HEK293 (cell line): ENCODE data around the gene ZNF562.

Experiments
- CTCF ChIA-PET: fragments of 350-600 bp; formaldehyde crosslinking; extraction: SDS; loops from one replicate; lab custom pipeline; 2021; ENCODE audit warnings: antibody characterized with exemption; lab: Yijun Ruan, JAX
- POLR2A ChIA-PET: fragments of 300-600 bp; formaldehyde crosslinking; extraction: SDS; loops from one replicate; lab custom pipeline; 2020; ENCODE audit warnings: antibody characterized with exemption, inconsistent platforms; lab: Yijun Ruan, JAX
- H3K27ac ChIP-seq: fragments of 200-500 bp; sonication (Bioruptor generic); 2 replicates; pipeline ENCODE4 v1.5.1; 2014; ENCODE audit warnings: low read depth, low read length, control low read depth, inconsistent platforms; ENCODE audit errors: extremely low read depth
- H3K36me3 ChIP-seq, 2 experiments: fragments of 200-500 bp in 1 of 2; sonication (Bioruptor generic) in 1 of 2; 1 replicate in 1 of 2; 2 replicates in 1 of 2; pipeline ENCODE4 v1.5.1; 2014 to 2017; ENCODE audit warnings: inconsistent platforms in 2 of 2, low read length in 2 of 2; ENCODE audit not compliant: control insufficient read depth in 2 of 2, insufficient read depth in 1 of 2
- H3K4me1 ChIP-seq: fragments of 200-500 bp; sonication (Bioruptor generic); 2 replicates; pipeline ENCODE4 v1.5.1; 2014; ENCODE audit warnings: mild to moderate bottlenecking, low read length, inconsistent platforms; ENCODE audit not compliant: control insufficient read depth, insufficient read depth
- H3K4me3 ChIP-seq: 2 replicates; pipeline ENCODE4 v1.5.1; 2011; ENCODE audit warnings: low read depth, mild to moderate bottlenecking, control low read depth, low read length, moderate library complexity
- H3K9me3 ChIP-seq: fragments of 200-500 bp; sonication (Bioruptor generic); 2 replicates; pipeline ENCODE4 v1.5.1; 2014; ENCODE audit warnings: low read depth, low read length, inconsistent platforms; ENCODE audit not compliant: control insufficient read depth, insufficient read depth
- CTCF ChIP-seq: fragments of 450-650 bp; formaldehyde crosslinking; IDR thresholded peaks from 2 replicates; pipeline ENCODE4 v1.5.1; 2016; ENCODE audit warnings: missing biosample characterization, missing genetic modification characterization
- KLF16 ChIP-seq: fragments of 450-650 bp; formaldehyde crosslinking; IDR thresholded peaks from 2 replicates; pipeline ENCODE4 v1.5.1; 2017; ENCODE audit warnings: missing biosample characterization, missing genetic modification characterization
- OSR2 ChIP-seq: fragments of 450-650 bp; formaldehyde crosslinking; IDR thresholded peaks from 2 replicates; pipeline ENCODE4 v1.5.1; 2016; ENCODE audit warnings: missing biosample characterization, missing genetic modification characterization
- PRDM6 ChIP-seq: fragments of 450-650 bp; formaldehyde crosslinking; IDR thresholded peaks from 2 replicates; pipeline ENCODE4 v1.5.1; 2017; ENCODE audit warnings: missing biosample characterization, missing genetic modification characterization
- REPIN1 ChIP-seq: fragments of 450-650 bp; formaldehyde crosslinking; IDR thresholded peaks from 2 replicates; pipeline ENCODE4 v1.5.1; 2017; ENCODE audit warnings: missing biosample characterization, missing genetic modification characterization, low read depth
- REST ChIP-seq: fragments of 450-650 bp; formaldehyde crosslinking; IDR thresholded peaks from 2 replicates; pipeline ENCODE4 v1.5.1; 2016; ENCODE audit warnings: missing biosample characterization, missing genetic modification characterization
- SCRT2 ChIP-seq: fragments of 450-650 bp; formaldehyde crosslinking; IDR thresholded peaks from 2 replicates; pipeline ENCODE4 v1.5.1; 2016; ENCODE audit warnings: missing biosample characterization, missing genetic modification characterization
- SP2 ChIP-seq: fragments of 450-650 bp; formaldehyde crosslinking; IDR thresholded peaks from 2 replicates; pipeline ENCODE4 v1.5.1; 2016; ENCODE audit warnings: missing biosample characterization, missing genetic modification characterization
- SP3 ChIP-seq: fragments of 450-650 bp; formaldehyde crosslinking; IDR thresholded peaks from 2 replicates; pipeline ENCODE4 v1.5.1; 2016; ENCODE audit warnings: missing biosample characterization, missing genetic modification characterization
- ZBTB17 ChIP-seq: fragments of 450-650 bp; formaldehyde crosslinking; IDR thresholded peaks from 2 replicates; pipeline ENCODE4 v1.5.1; 2016; ENCODE audit warnings: missing biosample characterization, missing genetic modification characterization
- ZBTB48 ChIP-seq: fragments of 450-650 bp; formaldehyde crosslinking; IDR thresholded peaks from 2 replicates; pipeline ENCODE4 v1.5.1; 2016; ENCODE audit warnings: missing biosample characterization, missing genetic modification characterization
- ZFHX2 ChIP-seq: fragments of 450-650 bp; formaldehyde crosslinking; conservative IDR thresholded peaks from 2 replicates; pipeline ENCODE4 v1.5.1; 2016; ENCODE audit warnings: missing biosample characterization, missing genetic modification characterization
- ZFP69B ChIP-seq: fragments of 450-650 bp; formaldehyde crosslinking; IDR thresholded peaks from 2 replicates; pipeline ENCODE4 v1.5.1; 2016; ENCODE audit warnings: missing biosample characterization, missing genetic modification characterization
- ZIC2 ChIP-seq: fragments of 450-650 bp; formaldehyde crosslinking; IDR thresholded peaks from 2 replicates; pipeline ENCODE4 v1.5.1; 2016; ENCODE audit warnings: missing biosample characterization, missing genetic modification characterization
- ZNF114 ChIP-seq: fragments of 450-650 bp; formaldehyde crosslinking; IDR thresholded peaks from 2 replicates; pipeline ENCODE4 v1.5.0; 2017; ENCODE audit warnings: missing biosample characterization, missing genetic modification characterization
- ZNF169 ChIP-seq: fragments of 450-650 bp; formaldehyde crosslinking; IDR thresholded peaks from 2 replicates; pipeline ENCODE4 v1.5.1; 2016; ENCODE audit warnings: missing biosample characterization, missing genetic modification characterization
- ZNF23 ChIP-seq: fragments of 450-650 bp; formaldehyde crosslinking; IDR thresholded peaks from 2 replicates; pipeline ENCODE4 v1.5.1; 2016; ENCODE audit warnings: missing biosample characterization, missing genetic modification characterization, borderline replicate concordance
- ZNF311 ChIP-seq: fragments of 450-650 bp; formaldehyde crosslinking; IDR thresholded peaks from 2 replicates; pipeline ENCODE4 v1.5.1; 2017; ENCODE audit warnings: missing biosample characterization, missing genetic modification characterization, borderline replicate concordance
- ZNF394 ChIP-seq: fragments of 450-650 bp; formaldehyde crosslinking; IDR thresholded peaks from 2 replicates; pipeline ENCODE4 v1.5.1; 2016; ENCODE audit warnings: missing biosample characterization, missing genetic modification characterization, mild to moderate bottlenecking, moderate library complexity, borderline replicate concordance
- ZNF398 ChIP-seq: fragments of 450-650 bp; formaldehyde crosslinking; IDR thresholded peaks from 2 replicates; pipeline ENCODE4 v1.5.1; 2017; ENCODE audit warnings: missing biosample characterization, missing genetic modification characterization
- ZNF513 ChIP-seq: fragments of 450-650 bp; IDR thresholded peaks from 2 replicates; pipeline ENCODE4 v1.5.1; 2018; ENCODE audit warnings: missing biosample characterization, missing genetic modification characterization
- ZNF660 ChIP-seq: fragments of 450-650 bp; IDR thresholded peaks from 2 replicates; pipeline ENCODE4 v1.5.1; 2018; ENCODE audit warnings: missing biosample characterization, mild to moderate bottlenecking, missing genetic modification characterization
- ZNF747 ChIP-seq: fragments of 450-650 bp; formaldehyde crosslinking; IDR thresholded peaks from 2 replicates; pipeline ENCODE4 v1.5.1; 2016; ENCODE audit warnings: missing biosample characterization, missing genetic modification characterization
- ZSCAN4 ChIP-seq: fragments of 450-650 bp; formaldehyde crosslinking; IDR thresholded peaks from 2 replicates; pipeline ENCODE4 v1.5.1; 2017; ENCODE audit warnings: missing biosample characterization, missing genetic modification characterization

The ZNF562 gene

GRCh38 chr19:9674663-9675357, at the start of gene ZNF562:
Gene ZNF562 (minus strand): TSS chr19:9675100. CDS start chr19:9660744, 14,356 bp downstream.
- Histone ChIP-seq H3K9me3 (no peaks in the 10 kb centered on the region; the same call in 1 of the 2 replicates), H3K4me3 (peak within 1 kb of the TSS; percentile 97), H3K4me1 (no peaks in the 10 kb centered on the region), H3K36me3 (peaks cover 7 to 20% of the 10 kb centered on the region in 2 experiments; a peak in 2 of 3 replicates), H3K27ac (peak within 1 kb of the TSS; percentile 84)
- CTCF ChIA-PET = interaction anchor here (0.6 kb wide), 2 partner anchors 9 to 121 kb away, joined by 3 read pairs; no protein-coding TSS in a partner anchor
- POLR2A ChIA-PET = interaction anchor here (0.6 kb wide), 4 partner anchors 31 to 194 kb away, joined by 3 to 5 read pairs (median 4); no protein-coding TSS in a partner anchor
- TF ChIP-seq REST (no peak), OSR2 (no peak), ZNF394 (peak; percentile 76; the same call in 1 of the 2 replicates), SP2 (peak; percentile 82), ZBTB17 (tag by site-specific recombination) (peak; percentile 32; the same call in 1 of the 2 replicates), CTCF (no peak), ZFHX2 (peak; percentile 63), ZBTB48 (peak; percentile 25; the same call in 1 of the 2 replicates), ZNF114 (tag by site-specific recombination) (no peak), ZNF23 (tag by site-specific recombination) (no peak), SP3 (peak; percentile 90), ZFP69B (tag by site-specific recombination) (peak; percentile 93), KLF16 (tag by site-specific recombination) (peak; percentile 70), ZNF513 (tag by site-specific recombination) (no peak), SCRT2 (tag by site-specific recombination) (no peak), ZNF398 (tag by site-specific recombination) (no peak), REPIN1 (tag by site-specific recombination) (no peak), ZSCAN4 (tag by site-specific recombination) (peak; percentile 52; the same call in 1 of the 2 replicates), ZNF660 (tag by site-specific recombination) (peak; percentile 22; the same call in 1 of the 2 replicates), ZNF169 (tag by site-specific recombination) (no peak), ZNF311 (tag by site-specific recombination) (no peak), PRDM6 (peak; percentile 35; the same call in 1 of the 2 replicates), ZNF747 (tag by site-specific recombination) (no peak), ZIC2 (tag by site-specific recombination) (peak; percentile 95)
